LNCAP (cell line): ENCODE results near the gene IL13.

Source experiments
- TF ChIP-seq, protein P1 (sequence below): fragments of 450-650 bp; IDR thresholded peaks from 2 replicates; pipeline ENCODE4 v1.5.1; 2017; ENCODE audit warnings: mild to moderate bottlenecking

The IL13 gene

DNA sequence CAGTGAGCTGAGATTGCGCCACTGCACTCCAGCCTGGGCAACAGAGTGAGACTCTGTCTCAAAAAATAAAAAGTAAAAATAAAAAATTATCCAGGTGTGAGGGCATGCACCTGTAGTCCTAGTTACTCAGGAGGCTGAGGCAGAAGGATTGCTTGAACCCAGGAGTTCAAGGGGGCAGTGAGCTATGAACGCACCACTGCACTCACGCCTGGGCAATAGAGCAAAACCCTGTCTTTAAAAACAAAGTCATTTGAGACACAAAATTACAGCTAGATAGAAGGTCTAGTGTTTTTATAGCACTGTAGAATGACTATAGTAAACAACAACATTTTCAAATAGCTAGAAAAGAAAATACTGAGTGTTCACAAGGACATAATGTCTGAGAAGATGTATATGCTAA lies 32.2 kb downstream of the IL13 start:
- TF ChIP-seq, protein P1, sequence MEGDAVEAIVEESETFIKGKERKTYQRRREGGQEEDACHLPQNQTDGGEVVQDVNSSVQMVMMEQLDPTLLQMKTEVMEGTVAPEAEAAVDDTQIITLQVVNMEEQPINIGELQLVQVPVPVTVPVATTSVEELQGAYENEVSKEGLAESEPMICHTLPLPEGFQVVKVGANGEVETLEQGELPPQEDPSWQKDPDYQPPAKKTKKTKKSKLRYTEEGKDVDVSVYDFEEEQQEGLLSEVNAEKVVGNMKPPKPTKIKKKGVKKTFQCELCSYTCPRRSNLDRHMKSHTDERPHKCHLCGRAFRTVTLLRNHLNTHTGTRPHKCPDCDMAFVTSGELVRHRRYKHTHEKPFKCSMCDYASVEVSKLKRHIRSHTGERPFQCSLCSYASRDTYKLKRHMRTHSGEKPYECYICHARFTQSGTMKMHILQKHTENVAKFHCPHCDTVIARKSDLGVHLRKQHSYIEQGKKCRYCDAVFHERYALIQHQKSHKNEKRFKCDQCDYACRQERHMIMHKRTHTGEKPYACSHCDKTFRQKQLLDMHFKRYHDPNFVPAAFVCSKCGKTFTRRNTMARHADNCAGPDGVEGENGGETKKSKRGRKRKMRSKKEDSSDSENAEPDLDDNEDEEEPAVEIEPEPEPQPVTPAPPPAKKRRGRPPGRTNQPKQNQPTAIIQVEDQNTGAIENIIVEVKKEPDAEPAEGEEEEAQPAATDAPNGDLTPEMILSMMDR = no peak

DNA sequence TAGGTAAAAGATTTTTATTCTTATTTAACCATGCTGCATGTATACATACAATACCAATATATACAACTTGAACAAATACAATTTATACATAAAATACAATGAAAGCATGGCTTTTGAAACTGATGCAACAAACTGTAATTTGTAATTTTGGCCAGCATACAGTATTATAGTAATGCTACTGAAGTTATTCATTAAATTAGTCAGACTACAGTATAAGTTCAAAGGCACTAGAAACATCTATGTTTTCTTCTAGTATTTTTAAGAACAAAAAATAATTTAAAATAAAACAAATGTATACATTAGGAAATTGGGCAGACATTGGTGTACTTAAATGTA lies 34.6 kb downstream of the IL13 start:
- TF ChIP-seq, protein P1 = no peak

DNA sequence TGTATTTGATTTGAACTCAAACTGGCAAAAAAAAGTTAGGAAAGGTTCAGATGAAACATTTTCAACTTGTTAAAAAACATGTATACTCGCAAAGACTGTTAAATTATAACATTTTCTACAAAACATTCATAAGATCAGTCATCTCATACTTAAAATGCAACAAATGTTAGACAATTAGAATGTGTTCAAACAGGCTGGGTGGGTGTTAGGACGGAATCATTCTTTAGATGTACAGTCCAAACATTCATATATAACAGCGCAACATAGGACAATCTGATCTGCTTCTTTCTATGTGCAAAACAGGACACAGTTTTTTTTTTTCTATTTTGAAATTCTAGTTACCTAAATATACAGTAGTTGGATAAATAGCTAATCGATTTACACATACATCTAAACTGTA lies 38.0 kb downstream of the IL13 start:
- TF ChIP-seq, protein P1 = no peak

DNA sequence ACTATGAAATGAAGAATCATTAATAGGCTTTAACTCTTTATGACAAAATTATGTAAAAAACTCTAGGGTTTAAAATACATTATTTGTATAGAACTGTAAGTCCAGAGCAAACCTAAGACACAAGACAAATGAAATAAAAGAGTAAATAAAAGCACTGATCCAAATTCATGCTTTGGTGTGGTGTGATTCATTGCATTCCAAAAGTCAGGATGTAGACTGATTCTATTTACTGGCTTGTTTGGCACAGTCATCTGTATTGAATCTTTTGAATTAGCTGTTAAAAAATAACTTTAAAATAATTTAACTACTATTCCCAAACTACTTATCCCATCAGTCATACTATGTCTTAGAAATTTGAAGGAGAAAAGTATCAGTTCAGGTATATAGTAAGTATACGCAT lies 46.9 kb downstream of the IL13 start:
- TF ChIP-seq, protein P1 = no peak

DNA sequence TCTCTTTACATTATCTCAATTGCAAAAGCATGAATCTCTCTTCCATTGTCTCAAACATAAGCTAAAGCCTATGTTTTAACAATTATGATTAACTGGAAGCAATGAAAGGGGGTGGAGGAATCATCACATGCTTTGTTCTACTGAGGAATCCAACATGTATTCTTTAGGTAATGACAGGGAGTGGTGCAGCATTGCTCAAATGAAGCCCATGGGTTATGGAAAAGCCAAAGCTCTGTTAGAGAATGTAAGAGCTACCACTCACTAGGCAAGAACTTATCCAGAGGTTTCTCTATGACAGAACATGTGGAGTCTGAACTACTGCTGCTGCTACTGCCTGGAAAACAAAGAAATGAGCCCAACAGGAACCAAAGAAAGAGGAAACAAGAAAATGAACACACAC lies 50.7 kb downstream of the IL13 start:
- TF ChIP-seq, protein P1 = no peak
